Measurements from ENCODE around the gene C16orf90.

Gene C16orf90

DNA sequence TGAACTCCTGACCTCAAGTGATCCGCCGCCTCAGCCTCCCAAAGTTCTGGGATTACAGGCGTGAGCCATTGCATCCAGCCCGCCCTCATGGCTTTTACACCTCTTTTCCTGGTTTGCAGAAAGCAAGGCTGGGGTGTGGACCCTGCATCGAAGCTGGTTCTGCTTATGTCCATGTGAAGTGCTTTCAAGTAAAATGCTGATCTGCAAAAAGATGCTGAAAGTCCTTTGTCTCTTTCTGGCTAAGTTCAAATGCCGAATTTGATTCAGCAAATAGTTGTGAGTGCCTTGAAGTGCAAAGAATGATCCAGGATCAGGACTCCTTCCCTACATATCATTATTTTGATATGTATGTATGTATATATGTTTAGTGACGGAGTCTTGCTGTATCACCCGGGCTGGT lies 34.7 kb downstream of the C16orf90 start:
- peak overlapping the region; percentile 78 to 91 (median 89) for H3K27ac Mint-ChIP-seq
- no peaks in the 10 kb centered on the region for H3K27me3 Mint-ChIP-seq (ENCODE audit: low read depth)
- TF ChIP-seq, protein P1, sequence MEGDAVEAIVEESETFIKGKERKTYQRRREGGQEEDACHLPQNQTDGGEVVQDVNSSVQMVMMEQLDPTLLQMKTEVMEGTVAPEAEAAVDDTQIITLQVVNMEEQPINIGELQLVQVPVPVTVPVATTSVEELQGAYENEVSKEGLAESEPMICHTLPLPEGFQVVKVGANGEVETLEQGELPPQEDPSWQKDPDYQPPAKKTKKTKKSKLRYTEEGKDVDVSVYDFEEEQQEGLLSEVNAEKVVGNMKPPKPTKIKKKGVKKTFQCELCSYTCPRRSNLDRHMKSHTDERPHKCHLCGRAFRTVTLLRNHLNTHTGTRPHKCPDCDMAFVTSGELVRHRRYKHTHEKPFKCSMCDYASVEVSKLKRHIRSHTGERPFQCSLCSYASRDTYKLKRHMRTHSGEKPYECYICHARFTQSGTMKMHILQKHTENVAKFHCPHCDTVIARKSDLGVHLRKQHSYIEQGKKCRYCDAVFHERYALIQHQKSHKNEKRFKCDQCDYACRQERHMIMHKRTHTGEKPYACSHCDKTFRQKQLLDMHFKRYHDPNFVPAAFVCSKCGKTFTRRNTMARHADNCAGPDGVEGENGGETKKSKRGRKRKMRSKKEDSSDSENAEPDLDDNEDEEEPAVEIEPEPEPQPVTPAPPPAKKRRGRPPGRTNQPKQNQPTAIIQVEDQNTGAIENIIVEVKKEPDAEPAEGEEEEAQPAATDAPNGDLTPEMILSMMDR (IDR thresholded peaks at IDR 0.05; ENCODE audit: unreplicated experiment in 3 of 3): no peak
- no peaks in the 10 kb centered on the region for H3K9me3 Mint-ChIP-seq
- H3K36me3 Mint-ChIP-seq (ENCODE audit: low read depth): peaks cover 5% of the 10 kb centered on the region
- peak overlapping the region; percentile 95 to 100 (median 99) for H3K4me3 Mint-ChIP-seq
- H3K4me1 Mint-ChIP-seq: peaks cover 56% of the 10 kb centered on the region

DNA sequence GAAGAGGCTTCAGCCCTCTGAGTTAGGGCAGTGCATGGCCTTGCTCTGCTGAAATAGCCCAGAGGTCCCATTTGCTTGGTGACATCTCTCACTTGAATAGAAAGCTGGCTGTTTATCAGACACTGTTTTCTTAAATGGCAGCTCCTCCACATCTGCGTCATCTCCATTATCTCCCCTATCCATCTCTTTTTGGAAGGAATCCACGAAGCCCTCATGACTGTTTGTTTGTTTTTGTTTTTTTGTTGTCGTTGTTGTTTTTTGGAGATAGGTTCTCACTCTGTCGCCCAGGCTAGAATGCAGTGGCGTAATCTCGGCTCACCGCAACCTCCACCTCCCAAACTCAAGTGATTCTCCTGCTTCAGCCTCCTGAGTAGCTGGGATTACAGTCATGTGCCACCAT lies 35.2 kb downstream of the C16orf90 start:
- Mint-ChIP-seq H3K4me3 (peak overlapping the region; percentile 95 to 100 (median 99)), H3K9me3 (no peaks in the 10 kb centered on the region), H3K27me3 (ENCODE audit: low read depth) (no peaks in the 10 kb centered on the region), H3K27ac (peak overlapping the region; percentile 78 to 91 (median 89)), H3K36me3 (ENCODE audit: low read depth) (peaks cover 4% of the 10 kb centered on the region), H3K4me1 (peaks cover 56% of the 10 kb centered on the region)
- TF ChIP-seq, protein P1 (IDR thresholded peaks at IDR 0.05; ENCODE audit: unreplicated experiment in 3 of 3): no peak

DNA sequence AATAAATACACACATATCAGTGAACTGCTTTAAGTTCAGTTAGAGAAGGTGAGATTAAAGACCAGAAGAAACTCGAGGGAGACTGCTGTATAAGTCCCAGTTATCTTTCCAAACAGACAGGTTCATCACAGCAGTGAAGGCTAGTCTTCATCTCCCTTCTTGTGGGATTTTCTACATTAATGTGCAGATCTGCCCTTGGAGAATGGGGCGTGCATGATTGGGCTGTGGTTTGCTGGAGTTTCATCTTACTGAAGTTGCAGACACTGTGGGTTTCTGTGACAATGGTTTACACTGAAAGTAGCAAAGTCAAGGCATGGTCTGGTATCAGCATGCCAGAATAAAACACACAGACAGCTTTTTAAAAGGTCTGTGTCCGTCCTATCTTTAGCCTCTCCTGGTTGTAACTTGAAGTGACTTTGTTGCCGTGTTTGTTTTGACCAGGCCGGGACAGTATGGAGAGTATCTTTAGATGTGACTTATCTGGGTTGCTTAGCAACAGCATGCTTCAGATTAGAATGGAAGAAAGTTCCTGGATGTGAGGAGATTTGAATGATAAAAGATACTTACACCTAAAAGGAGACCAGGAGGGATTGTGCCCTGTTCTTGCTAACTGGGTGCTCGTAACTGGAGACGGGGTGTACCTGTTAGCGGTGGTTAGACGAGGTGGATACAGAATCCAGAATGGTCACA lies 35.7 kb downstream of the C16orf90 start:
- peak overlapping the region; percentile 78 to 91 (median 89) for H3K27ac Mint-ChIP-seq
- H3K4me3 Mint-ChIP-seq: peak overlapping the region; percentile 95 to 100 (median 99)
- H3K36me3 Mint-ChIP-seq (ENCODE audit: low read depth): peaks cover 4% of the 10 kb centered on the region
- H3K27me3 Mint-ChIP-seq (ENCODE audit: low read depth): no peaks in the 10 kb centered on the region
- TF ChIP-seq, protein P1 (IDR thresholded peaks at IDR 0.05; ENCODE audit: unreplicated experiment in 3 of 3): no peak
- H3K9me3 Mint-ChIP-seq: no peaks in the 10 kb centered on the region
- H3K4me1 Mint-ChIP-seq: peaks cover 57% of the 10 kb centered on the region

DNA sequence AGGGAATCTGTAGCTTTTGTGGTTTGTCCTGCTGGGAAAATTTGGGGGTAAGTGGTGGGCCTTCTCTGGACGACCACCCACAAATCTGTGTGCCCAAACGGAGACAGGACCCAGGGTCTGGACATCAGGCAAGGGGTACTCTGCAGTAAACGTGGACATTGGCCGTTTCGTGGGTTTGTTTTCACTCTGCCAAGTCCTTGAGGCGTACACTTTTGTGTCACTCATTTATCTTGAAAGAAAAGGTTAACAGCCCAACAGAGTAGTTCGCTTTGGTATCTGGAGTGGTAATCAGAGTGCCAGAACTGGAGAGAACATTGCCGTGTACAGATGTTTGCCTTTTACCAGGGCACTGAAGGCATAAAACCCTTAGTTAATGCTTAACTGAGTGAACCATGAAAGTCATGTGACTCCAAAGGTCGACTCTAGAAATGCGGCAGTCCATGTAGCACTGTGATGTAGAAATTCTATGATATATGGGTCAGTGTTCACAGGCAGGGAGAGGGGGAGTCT lies 36.4 kb downstream of the C16orf90 start:
- Mint-ChIP-seq H3K9me3 (no peaks in the 10 kb centered on the region), H3K4me1 (peaks cover 55% of the 10 kb centered on the region), H3K4me3 (peak overlapping the region; percentile 95 to 100 (median 99)), H3K27me3 (ENCODE audit: low read depth) (no peaks in the 10 kb centered on the region), H3K27ac (peak overlapping the region; percentile 78 to 91 (median 89)), H3K36me3 (ENCODE audit: low read depth) (no peaks in the 10 kb centered on the region)
- TF ChIP-seq, protein P1 (IDR thresholded peaks at IDR 0.05; ENCODE audit: unreplicated experiment in 3 of 3): no peak

DNA sequence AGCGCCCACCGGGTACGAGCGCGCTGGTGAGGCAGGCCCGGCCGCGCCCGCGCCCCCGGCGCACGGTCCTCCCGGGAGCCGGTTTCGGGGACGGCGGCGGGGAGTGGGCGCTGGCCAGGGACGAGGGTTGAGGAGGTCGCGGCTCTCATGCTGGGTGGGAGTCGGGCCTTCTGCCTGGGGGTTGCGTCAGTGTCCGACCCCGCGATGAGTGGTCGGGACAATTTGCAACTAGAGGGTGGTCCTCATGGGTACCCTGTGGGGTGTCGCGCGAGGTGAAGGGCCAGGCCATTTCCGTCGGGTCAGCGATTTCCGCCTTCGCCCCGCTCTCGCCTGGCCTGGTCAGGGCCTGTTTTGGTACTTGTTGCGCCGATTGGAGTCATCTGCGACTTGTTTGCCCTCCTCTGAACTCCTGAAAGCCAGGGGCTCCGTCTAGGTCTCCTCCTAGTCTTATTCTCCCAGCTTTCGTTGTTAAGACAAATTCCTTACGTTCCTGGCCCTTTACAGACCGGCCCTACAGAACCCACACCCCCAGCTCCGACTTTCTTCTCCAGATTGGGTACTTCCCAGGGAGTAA lies 36.9 kb downstream of the C16orf90 start:
- Mint-ChIP-seq H3K27me3 (ENCODE audit: low read depth) (no peaks in the 10 kb centered on the region), H3K27ac (peak overlapping the region; percentile 78 to 91 (median 89)), H3K4me3 (peak overlapping the region; percentile 95 to 100 (median 99)), H3K4me1 (peaks cover 55% of the 10 kb centered on the region), H3K9me3 (no peaks in the 10 kb centered on the region), H3K36me3 (ENCODE audit: low read depth) (no peaks in the 10 kb centered on the region)
- TF ChIP-seq, protein P1 (IDR thresholded peaks at IDR 0.05; ENCODE audit: unreplicated experiment in 3 of 3): no peak
